Measurements from ENCODE around the gene RPRD1A.
"Not testable (repeated sequence)": the region's sequence is repeated elsewhere in the genome, so short reads cannot be mapped to it uniquely, and the experiment has no call there.

The RPRD1A gene

DNA sequence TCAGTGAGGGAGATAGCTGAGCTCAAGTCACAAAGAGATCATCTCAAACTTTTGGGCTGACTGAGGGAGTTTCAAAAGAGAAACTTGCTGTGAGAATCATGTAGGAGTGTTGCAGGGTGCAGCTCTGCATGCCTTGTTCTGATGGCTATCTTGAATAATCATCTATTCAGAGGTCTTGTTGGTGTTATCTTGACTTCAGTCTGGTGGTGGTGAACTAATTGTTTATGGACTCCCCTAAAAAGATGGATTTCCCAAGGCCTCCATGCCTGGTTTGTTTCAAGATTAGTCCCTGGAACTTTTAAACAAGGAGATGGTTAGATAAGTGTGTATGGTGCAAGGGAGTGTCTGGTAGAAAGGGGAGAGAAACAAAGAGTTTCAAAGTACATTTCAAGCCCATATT is 32.0 kb upstream of the RPRD1A start:
- Histone ChIP-seq H3K79me2 (ENCODE audit: control insufficient read depth, insufficient read depth, low read length, unreplicated experiment) (no peaks in the 10 kb centered on the region), H3K36me3 (ENCODE audit: insufficient read depth, low read length) (no peaks in the 10 kb centered on the region), H3K27me3 (ENCODE audit: insufficient read depth, low read length) (no peaks in the 10 kb centered on the region), H3K27ac (ENCODE audit: low read depth, low read length) (no peak overlapping the region), H3K4me3 (ENCODE audit: low read depth, low read length) (no peak overlapping the region), H2AFZ (ENCODE audit: low read length, unreplicated experiment) (no peak overlapping the region), H3K4me1 (ENCODE audit: control insufficient read depth, insufficient read depth, low read length, unreplicated experiment) (no peaks in the 10 kb centered on the region)

GRCh38 chr18:36096955-36097354 is 29.6 kb upstream of the RPRD1A start:
- H3K27me3 ChIP-seq (ENCODE audit: insufficient read depth, low read length), result no peaks in the 10 kb centered on the region
- H3K79me2 ChIP-seq (ENCODE audit: control insufficient read depth, insufficient read depth, low read length, unreplicated experiment), result no peaks in the 10 kb centered on the region
- H3K36me3 ChIP-seq (ENCODE audit: insufficient read depth, low read length), result no peaks in the 10 kb centered on the region
- no peak overlapping the region for H3K27ac ChIP-seq (ENCODE audit: low read depth, low read length)
- no peaks in the 10 kb centered on the region for H3K4me1 ChIP-seq (ENCODE audit: control insufficient read depth, insufficient read depth, low read length, unreplicated experiment)
- no peak overlapping the region for H3K4me3 ChIP-seq (ENCODE audit: low read depth, low read length)
- no peak overlapping the region for H2AFZ ChIP-seq (ENCODE audit: low read length, unreplicated experiment)

DNA sequence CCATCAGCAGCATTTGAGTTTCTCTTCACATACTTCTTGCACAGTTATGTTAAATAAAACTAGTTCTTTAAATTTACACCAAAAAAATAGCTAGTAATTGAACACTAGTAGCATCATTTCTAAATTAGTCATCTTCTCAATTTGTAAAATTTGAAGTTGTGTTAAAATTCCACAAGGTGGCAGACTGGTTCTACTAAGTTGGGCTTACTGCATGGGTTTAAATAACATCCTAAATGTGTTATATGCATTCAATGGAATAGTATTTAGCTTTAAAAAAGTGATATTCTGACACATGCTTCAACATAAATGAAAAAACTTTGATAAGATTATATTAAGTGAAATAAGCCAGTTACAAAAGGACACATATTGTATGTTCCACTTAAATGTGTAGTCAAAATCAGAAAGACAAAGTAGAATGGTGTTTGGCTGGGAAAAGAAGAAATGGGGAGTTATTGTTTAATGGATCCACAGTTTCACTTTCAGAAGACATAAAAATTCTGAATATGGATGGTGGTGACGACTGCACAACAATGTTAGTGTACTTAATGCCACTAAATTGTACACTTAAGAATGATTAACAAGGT is 28.7 kb upstream of the RPRD1A start:
- Histone ChIP-seq H3K4me3 (ENCODE audit: low read depth, low read length) (no peak overlapping the region), H3K79me2 (ENCODE audit: control insufficient read depth, insufficient read depth, low read length, unreplicated experiment) (no peaks in the 10 kb centered on the region), H3K36me3 (ENCODE audit: insufficient read depth, low read length) (no peaks in the 10 kb centered on the region), H2AFZ (ENCODE audit: low read length, unreplicated experiment) (no peak overlapping the region), H3K27ac (ENCODE audit: low read depth, low read length) (no peak overlapping the region), H3K27me3 (ENCODE audit: insufficient read depth, low read length) (no peaks in the 10 kb centered on the region), H3K4me1 (ENCODE audit: control insufficient read depth, insufficient read depth, low read length, unreplicated experiment) (no peaks in the 10 kb centered on the region)

DNA sequence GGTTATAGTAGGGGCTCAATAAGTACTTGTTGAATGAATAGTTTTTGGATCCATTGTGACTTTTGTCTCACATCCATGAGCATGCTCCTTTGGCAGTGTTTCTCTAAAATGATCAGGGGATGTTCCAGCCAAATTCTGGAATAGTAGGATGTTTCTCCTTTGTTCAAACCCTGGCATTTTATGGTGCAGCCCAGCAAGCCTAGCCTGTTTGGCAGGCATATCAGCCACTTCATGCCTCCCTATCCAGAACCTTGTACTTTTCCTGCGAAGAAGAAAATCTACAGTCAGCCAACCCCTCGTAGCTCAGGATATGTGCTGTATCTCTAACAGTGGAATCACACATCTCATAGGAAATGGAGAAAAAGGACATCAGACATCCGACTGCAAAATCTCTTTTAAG is 27.1 kb upstream of the RPRD1A start:
- no peak overlapping the region for H2AFZ ChIP-seq (ENCODE audit: low read length, unreplicated experiment)
- H3K36me3 ChIP-seq (ENCODE audit: insufficient read depth, low read length), result no peaks in the 10 kb centered on the region
- no peaks in the 10 kb centered on the region for H3K79me2 ChIP-seq (ENCODE audit: control insufficient read depth, insufficient read depth, low read length, unreplicated experiment)
- no peak overlapping the region for H3K4me3 ChIP-seq (ENCODE audit: low read depth, low read length)
- H3K4me1 ChIP-seq (ENCODE audit: control insufficient read depth, insufficient read depth, low read length, unreplicated experiment), result no peaks in the 10 kb centered on the region
- H3K27me3 ChIP-seq (ENCODE audit: insufficient read depth, low read length), result no peaks in the 10 kb centered on the region
- no peak overlapping the region for H3K27ac ChIP-seq (ENCODE audit: low read depth, low read length)

GRCh38 chr18:36092116-36092515 is 24.8 kb upstream of the RPRD1A start:
- H3K79me2 ChIP-seq (ENCODE audit: control insufficient read depth, insufficient read depth, low read length, unreplicated experiment); H3K4me1 ChIP-seq (ENCODE audit: control insufficient read depth, insufficient read depth, low read length, unreplicated experiment); H2AFZ ChIP-seq (ENCODE audit: low read length, unreplicated experiment); H3K4me3 ChIP-seq (ENCODE audit: low read depth, low read length); H3K27ac ChIP-seq (ENCODE audit: low read depth, low read length); H3K36me3 ChIP-seq (ENCODE audit: insufficient read depth, low read length); H3K27me3 ChIP-seq (ENCODE audit: insufficient read depth, low read length): not testable (repeated sequence)

DNA sequence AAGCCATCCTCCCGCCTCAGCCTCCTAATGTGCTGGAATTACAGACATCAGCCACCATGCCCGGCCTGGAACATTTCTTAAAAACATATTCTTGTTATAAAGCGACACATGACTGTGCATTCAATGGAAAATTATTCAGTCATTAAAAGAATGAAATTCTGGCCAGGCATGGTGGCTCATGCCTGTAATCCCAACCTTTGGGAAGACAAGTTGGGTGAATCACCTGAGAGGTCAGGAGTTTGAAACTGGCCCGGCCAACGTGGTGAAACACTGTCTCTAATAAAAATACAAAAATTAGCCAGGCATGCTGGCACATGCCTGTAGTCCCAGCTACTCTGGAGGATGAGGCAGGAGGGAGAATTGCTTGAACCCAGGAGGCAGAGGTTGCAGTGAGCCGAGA is 21.6 kb upstream of the RPRD1A start:
- no peak overlapping the region for H2AFZ ChIP-seq (ENCODE audit: low read length, unreplicated experiment)
- no peaks in the 10 kb centered on the region for H3K36me3 ChIP-seq (ENCODE audit: insufficient read depth, low read length)
- H3K27me3 ChIP-seq (ENCODE audit: insufficient read depth, low read length), result no peaks in the 10 kb centered on the region
- no peaks in the 10 kb centered on the region for H3K79me2 ChIP-seq (ENCODE audit: control insufficient read depth, insufficient read depth, low read length, unreplicated experiment)
- H3K27ac ChIP-seq (ENCODE audit: low read depth, low read length), result no peak overlapping the region
- no peaks in the 10 kb centered on the region for H3K4me1 ChIP-seq (ENCODE audit: control insufficient read depth, insufficient read depth, low read length, unreplicated experiment)
- no peak overlapping the region for H3K4me3 ChIP-seq (ENCODE audit: low read depth, low read length)

DNA sequence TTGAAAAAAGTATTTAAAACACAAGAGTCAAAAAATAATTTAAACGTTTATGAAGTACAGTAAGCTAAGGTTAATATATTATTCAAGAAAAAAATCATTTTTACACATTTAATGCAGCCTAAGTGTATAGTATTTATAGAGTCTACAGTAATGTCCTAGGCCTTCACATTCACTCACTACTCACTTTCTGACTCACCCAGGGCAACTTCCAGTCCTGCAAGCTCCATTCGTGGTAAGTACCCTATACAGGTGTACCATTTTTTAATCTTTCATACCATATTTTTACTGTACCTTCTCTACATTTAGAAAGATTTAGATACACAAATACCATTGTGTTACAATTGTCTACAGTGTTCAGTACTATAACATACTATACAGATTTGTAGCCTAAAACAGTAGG is 20.9 kb upstream of the RPRD1A start:
- H2AFZ ChIP-seq (ENCODE audit: low read length, unreplicated experiment), result no peak overlapping the region
- no peak overlapping the region for H3K27ac ChIP-seq (ENCODE audit: low read depth, low read length)
- no peak overlapping the region for H3K4me3 ChIP-seq (ENCODE audit: low read depth, low read length)
- H3K27me3 ChIP-seq (ENCODE audit: insufficient read depth, low read length), result no peaks in the 10 kb centered on the region
- no peaks in the 10 kb centered on the region for H3K4me1 ChIP-seq (ENCODE audit: control insufficient read depth, insufficient read depth, low read length, unreplicated experiment)
- no peaks in the 10 kb centered on the region for H3K36me3 ChIP-seq (ENCODE audit: insufficient read depth, low read length)
- H3K79me2 ChIP-seq (ENCODE audit: control insufficient read depth, insufficient read depth, low read length, unreplicated experiment), result no peaks in the 10 kb centered on the region

DNA sequence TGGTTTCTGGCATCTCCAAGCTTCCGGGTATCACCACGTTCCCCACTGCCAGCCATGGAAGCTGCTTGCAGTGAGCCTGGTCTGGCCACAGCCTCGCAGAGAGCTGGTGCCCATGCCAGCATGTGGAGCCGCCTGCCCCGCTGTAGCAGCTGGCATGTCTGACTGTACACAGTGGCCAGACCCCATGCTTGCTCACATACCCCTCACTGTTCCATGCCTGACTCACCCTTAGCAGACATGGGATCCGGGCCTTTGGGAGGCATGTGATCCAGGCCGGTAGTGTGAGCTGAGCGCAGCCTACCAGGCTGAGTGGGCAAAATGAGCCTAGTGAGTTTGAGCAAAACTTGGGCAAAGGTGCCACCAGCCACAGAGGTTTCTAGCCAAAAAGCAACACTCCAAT is 18.8 kb upstream of the RPRD1A start:
- Histone ChIP-seq H2AFZ (ENCODE audit: low read length, unreplicated experiment) (no peak overlapping the region), H3K27ac (ENCODE audit: low read depth, low read length) (no peak overlapping the region), H3K27me3 (ENCODE audit: insufficient read depth, low read length) (no peaks in the 10 kb centered on the region; the same call in 1 of the 2 replicates), H3K36me3 (ENCODE audit: insufficient read depth, low read length) (no peaks in the 10 kb centered on the region), H3K4me1 (ENCODE audit: control insufficient read depth, insufficient read depth, low read length, unreplicated experiment) (no peaks in the 10 kb centered on the region), H3K4me3 (ENCODE audit: low read depth, low read length) (no peak overlapping the region), H3K79me2 (ENCODE audit: control insufficient read depth, insufficient read depth, low read length, unreplicated experiment) (no peaks in the 10 kb centered on the region)

- Histone ChIP-seq H3K27me3 (ENCODE audit: insufficient read depth, low read length) (peaks cover 3% of the 10 kb centered on the region; the same call in 1 of the 2 replicates), H2AFZ (ENCODE audit: low read length, unreplicated experiment) (no peak overlapping the region), H3K4me1 (ENCODE audit: control insufficient read depth, insufficient read depth, low read length, unreplicated experiment) (no peaks in the 10 kb centered on the region), H3K79me2 (ENCODE audit: control insufficient read depth, insufficient read depth, low read length, unreplicated experiment) (no peaks in the 10 kb centered on the region), H3K4me3 (ENCODE audit: low read depth, low read length) (no peak overlapping the region), H3K27ac (ENCODE audit: low read depth, low read length) (no peak overlapping the region), H3K36me3 (ENCODE audit: insufficient read depth, low read length) (no peaks in the 10 kb centered on the region)
Measured at GRCh38 chr18:36085195-36085594, 17.8 kb upstream of the RPRD1A start.

DNA sequence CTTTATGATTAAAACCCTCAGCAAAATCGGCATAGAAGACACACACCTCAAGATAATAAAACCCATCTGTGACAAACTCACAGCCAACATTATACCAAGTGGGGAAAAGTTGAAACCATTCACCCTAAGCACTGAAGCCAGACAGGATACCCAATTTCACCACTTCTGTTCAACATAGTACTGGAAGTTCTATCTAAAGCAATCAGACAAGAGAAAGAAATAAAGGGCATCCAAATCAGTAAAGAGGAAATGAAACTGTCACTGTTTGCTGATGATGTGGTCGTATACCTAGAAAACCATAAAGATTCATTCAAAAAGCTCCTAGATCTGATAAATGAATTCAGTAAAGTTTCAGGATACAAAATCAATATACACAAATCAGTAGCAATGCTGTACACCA is 16.4 kb upstream of the RPRD1A start:
- Histone ChIP-seq H3K4me1 (ENCODE audit: control insufficient read depth, insufficient read depth, low read length, unreplicated experiment) (no peaks in the 10 kb centered on the region), H3K27ac (ENCODE audit: low read depth, low read length) (no peak overlapping the region), H3K36me3 (ENCODE audit: insufficient read depth, low read length) (no peaks in the 10 kb centered on the region), H3K4me3 (ENCODE audit: low read depth, low read length) (no peak overlapping the region), H3K27me3 (ENCODE audit: insufficient read depth, low read length) (peaks cover 5% of the 10 kb centered on the region; the same call in 1 of the 2 replicates), H2AFZ (ENCODE audit: low read length, unreplicated experiment) (no peak overlapping the region), H3K79me2 (ENCODE audit: control insufficient read depth, insufficient read depth, low read length, unreplicated experiment) (no peaks in the 10 kb centered on the region)

GRCh38 chr18:36081118-36081517 is 13.8 kb upstream of the RPRD1A start:
- not testable (repeated sequence) for H3K79me2 ChIP-seq (ENCODE audit: control insufficient read depth, insufficient read depth, low read length, unreplicated experiment); H3K36me3 ChIP-seq (ENCODE audit: insufficient read depth, low read length); H3K27ac ChIP-seq (ENCODE audit: low read depth, low read length); H3K27me3 ChIP-seq (ENCODE audit: insufficient read depth, low read length); H2AFZ ChIP-seq (ENCODE audit: low read length, unreplicated experiment); H3K4me3 ChIP-seq (ENCODE audit: low read depth, low read length); H3K4me1 ChIP-seq (ENCODE audit: control insufficient read depth, insufficient read depth, low read length, unreplicated experiment)
